BLaER1 (cell line): ENCODE data around the gene DNAJC18.
"Not testable (repeated sequence)": the region's sequence is repeated elsewhere in the genome, so short reads cannot be mapped to it uniquely, and the experiment has no call there.

Source experiments
- H3K27ac ChIP-seq: shearing (Covaris generic); formaldehyde crosslinking; 2 replicates; pipeline ENCODE4 v1.8.1; 2022
- H3K27me3 ChIP-seq: shearing (Covaris generic); formaldehyde crosslinking; 2 replicates; pipeline ENCODE4 v1.8.1; 2022
- H3K36me3 ChIP-seq: shearing (Covaris generic); formaldehyde crosslinking; 2 replicates; pipeline ENCODE4 v1.8.1; 2022
- H3K4me1 ChIP-seq: shearing (Covaris generic); formaldehyde crosslinking; 2 replicates; pipeline ENCODE4 v1.8.1; 2022
- H3K4me2 ChIP-seq: shearing (Covaris generic); formaldehyde crosslinking; 2 replicates; pipeline ENCODE4 v1.8.1; 2022
- H3K4me3 ChIP-seq: shearing (Covaris generic); formaldehyde crosslinking; 2 replicates; pipeline ENCODE4 v1.8.1; 2022
- H3K9ac ChIP-seq: shearing (Covaris generic); formaldehyde crosslinking; 2 replicates; pipeline ENCODE4 v1.8.1; 2022
- H3K9me3 ChIP-seq: shearing (Covaris generic); formaldehyde crosslinking; 2 replicates; pipeline ENCODE4 v1.8.1; 2022
- H4K20me1 ChIP-seq: shearing (Covaris generic); formaldehyde crosslinking; 2 replicates; pipeline ENCODE4 v1.8.1; 2022
- Cebpa-rat ChIP-seq: shearing (Covaris generic); IDR thresholded peaks from 2 replicates; pipeline ENCODE4 v1.8.1; 2022

DNAJC18 gene

GRCh38 chr5:139416651-139417050, 22.7 kb downstream of the DNAJC18 start:
- Histone ChIP-seq H3K27ac (peak overlapping the region; percentile 81), H3K27me3 (no peaks in the 10 kb centered on the region), H3K4me1 (peaks cover 82% of the 10 kb centered on the region), H3K4me3 (0 out of 2 replicates have a peak overlapping the region, but pooled peaks have one; percentile 4), H4K20me1 (no peaks in the 10 kb centered on the region), H3K4me2 (peak overlapping the region; percentile 83), H3K9ac (peak overlapping the region; percentile 55; the same call in 1 of the 2 replicates), H3K36me3 (peaks cover 25% of the 10 kb centered on the region; the same call in 1 of the 2 replicates), H3K9me3 (no peaks in the 10 kb centered on the region)
- TF ChIP-seq Cebpa-rat: no peak

- no peak for TF ChIP-seq Cebpa-rat
- H3K9me3 ChIP-seq: no peaks in the 10 kb centered on the region
- no peaks in the 10 kb centered on the region for H3K27me3 ChIP-seq
- H3K9ac ChIP-seq: peak overlapping the region; percentile 55; the same call in 1 of the 2 replicates
- H3K4me2 ChIP-seq: peak overlapping the region; percentile 83
- peak overlapping the region; percentile 81 for H3K27ac ChIP-seq
- H3K4me3 ChIP-seq: no peak overlapping the region
- peaks cover 83% of the 10 kb centered on the region for H3K4me1 ChIP-seq
- peaks cover 18% of the 10 kb centered on the region; the same call in 1 of the 2 replicates for H3K36me3 ChIP-seq
- no peaks in the 10 kb centered on the region for H4K20me1 ChIP-seq
These were observed 23.5 kb downstream of the DNAJC18 start for GRCh38 chr5:139415869-139416268.

- no peak for TF ChIP-seq Cebpa-rat
- Histone ChIP-seq H3K36me3 (peaks cover 18% of the 10 kb centered on the region; the same call in 1 of the 2 replicates), H3K4me1 (peaks cover 84% of the 10 kb centered on the region), H4K20me1 (no peaks in the 10 kb centered on the region), H3K9me3 (no peaks in the 10 kb centered on the region), H3K27ac (peak overlapping the region; percentile 81), H3K4me2 (peak overlapping the region; percentile 83), H3K4me3 (no peak overlapping the region), H3K9ac (peak overlapping the region; percentile 55), H3K27me3 (no peaks in the 10 kb centered on the region)
These were observed 24.0 kb downstream of the DNAJC18 start for GRCh38 chr5:139415221-139415861.

- Histone ChIP-seq H3K4me2 (peak overlapping the region; percentile 83), H3K9me3 (no peaks in the 10 kb centered on the region), H3K4me3 (no peak overlapping the region), H3K4me1 (peaks cover 78% of the 10 kb centered on the region), H3K27ac (peak overlapping the region; percentile 81), H4K20me1 (no peaks in the 10 kb centered on the region), H3K36me3 (peaks cover 18% of the 10 kb centered on the region; the same call in 1 of the 2 replicates), H3K9ac (peak overlapping the region; percentile 55), H3K27me3 (no peaks in the 10 kb centered on the region)
- TF ChIP-seq Cebpa-rat: no peak
These were observed 24.7 kb downstream of the DNAJC18 start for GRCh38 chr5:139414581-139415130.

GRCh38 chr5:139413963-139414362, 25.4 kb downstream of the DNAJC18 start:
- H3K4me1 ChIP-seq: peaks cover 73% of the 10 kb centered on the region
- peak overlapping the region; percentile 83 for H3K4me2 ChIP-seq

GRCh38 chr5:139413153-139413552, 26.2 kb downstream of the DNAJC18 start:
- H3K9me3 ChIP-seq: no peaks in the 10 kb centered on the region
- no peak overlapping the region for H3K9ac ChIP-seq
- H3K27ac ChIP-seq: no peak overlapping the region
- H3K4me3 ChIP-seq: no peak overlapping the region
- H3K4me1 ChIP-seq: peaks cover 73% of the 10 kb centered on the region
- H3K36me3 ChIP-seq: 0 out of 2 replicates have a peak, but pooled peaks cover 18% of the 10 kb centered on the region
- H3K4me2 ChIP-seq: no peak overlapping the region
- no peaks in the 10 kb centered on the region for H3K27me3 ChIP-seq
- H4K20me1 ChIP-seq: no peaks in the 10 kb centered on the region
- no peak for TF ChIP-seq Cebpa-rat

More at GRCh38 chr5:139413963-139414362, 25.4 kb downstream of the DNAJC18 start:
- Histone ChIP-seq H3K27ac (no peak overlapping the region), H3K9me3 (no peaks in the 10 kb centered on the region), H3K27me3 (no peaks in the 10 kb centered on the region), H3K4me3 (no peak overlapping the region), H3K9ac (no peak overlapping the region; the same call in 1 of the 2 replicates), H4K20me1 (no peaks in the 10 kb centered on the region), H3K36me3 (peaks cover 18% of the 10 kb centered on the region; the same call in 1 of the 2 replicates)
- no peak for TF ChIP-seq Cebpa-rat

- H3K27me3 ChIP-seq: no peaks in the 10 kb centered on the region
- no peak overlapping the region for H3K27ac ChIP-seq
- H3K9me3 ChIP-seq: no peaks in the 10 kb centered on the region
- H3K36me3 ChIP-seq: 0 out of 2 replicates have a peak, but pooled peaks cover 13% of the 10 kb centered on the region
- no peaks in the 10 kb centered on the region for H4K20me1 ChIP-seq
- no peak overlapping the region; the same call in 1 of the 2 replicates for H3K9ac ChIP-seq
- peaks cover 73% of the 10 kb centered on the region for H3K4me1 ChIP-seq
- H3K4me2 ChIP-seq: no peak overlapping the region
- H3K4me3 ChIP-seq: no peak overlapping the region
- no peak for TF ChIP-seq Cebpa-rat
These were observed 28.1 kb downstream of the DNAJC18 start for GRCh38 chr5:139410993-139411828.

GRCh38 chr5:139410121-139410992, 29.0 kb downstream of the DNAJC18 start:
- Histone ChIP-seq H3K36me3 (0 out of 2 replicates have a peak, but pooled peaks cover 13% of the 10 kb centered on the region), H4K20me1 (no peaks in the 10 kb centered on the region), H3K9me3 (no peaks in the 10 kb centered on the region), H3K4me3 (no peak overlapping the region), H3K27me3 (no peaks in the 10 kb centered on the region), H3K4me1 (peaks cover 73% of the 10 kb centered on the region), H3K4me2 (no peak overlapping the region), H3K9ac (no peak overlapping the region), H3K27ac (no peak overlapping the region)
- TF ChIP-seq Cebpa-rat: no peak

- Histone ChIP-seq H3K36me3 (0 out of 2 replicates have a peak, but pooled peaks cover 13% of the 10 kb centered on the region), H3K4me1 (peaks cover 73% of the 10 kb centered on the region)
- not testable (repeated sequence) for H4K20me1 ChIP-seq, H3K4me2 ChIP-seq, H3K9ac ChIP-seq, H3K27ac ChIP-seq, H3K9me3 ChIP-seq, H3K27me3 ChIP-seq, H3K4me3 ChIP-seq
These were observed 30.2 kb downstream of the DNAJC18 start for GRCh38 chr5:139409116-139409515.
